Left hindlimb (tissue), 1 donor: ENCODE data around the gene S1PR4.
"Not testable (repeated sequence)": the region's sequence is repeated elsewhere in the genome, so short reads cannot be mapped to it uniquely, and the experiment has no call there.

ENCODE experiments used
- DNase-seq: peaks from one replicate; pipeline ENCODE4 v3.0.0-alpha.2; 2018

The S1PR4 gene

DNA sequence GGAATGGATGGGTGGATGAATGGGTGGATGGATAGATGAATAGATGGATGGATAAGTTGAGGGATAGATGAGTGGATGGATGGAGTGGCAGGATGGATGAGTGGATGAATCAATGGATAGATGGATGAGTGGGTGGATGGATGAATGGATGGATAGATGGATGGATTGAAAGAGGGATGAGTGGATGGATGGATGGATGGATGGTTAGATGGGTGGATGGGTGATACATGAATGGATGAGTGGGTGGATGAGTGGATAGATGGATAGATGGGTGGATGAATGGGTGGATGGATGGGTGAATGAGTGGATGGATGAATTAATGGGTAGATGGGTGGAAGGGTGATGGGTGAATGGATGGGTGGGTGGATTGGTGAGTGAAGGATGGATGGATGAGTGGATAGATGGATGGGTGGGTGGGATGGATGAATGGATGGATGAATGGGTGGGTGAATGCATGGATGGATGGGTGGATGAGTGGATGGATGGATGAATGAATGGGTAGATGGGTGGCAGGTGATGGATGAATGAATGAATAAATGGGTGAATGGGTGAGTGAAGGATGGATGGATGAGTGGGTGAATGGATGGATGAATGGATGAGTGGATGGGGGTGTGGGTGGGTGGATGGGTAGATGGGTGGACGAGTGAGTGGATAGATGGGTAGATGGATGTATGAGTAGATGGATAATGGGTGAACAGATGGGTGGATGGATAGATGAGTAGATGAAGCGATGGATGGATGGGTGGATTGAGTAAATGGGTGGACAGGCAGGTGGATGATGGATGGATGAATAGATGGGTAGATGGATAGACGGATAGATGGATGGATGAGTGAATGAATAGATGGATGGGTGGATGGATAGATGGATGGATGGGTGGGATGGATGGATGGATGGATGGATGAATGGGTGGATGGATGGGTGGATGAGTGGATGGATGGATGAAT is 25.0 kb upstream of the S1PR4 start:
- DNase-seq = no peak

DNA sequence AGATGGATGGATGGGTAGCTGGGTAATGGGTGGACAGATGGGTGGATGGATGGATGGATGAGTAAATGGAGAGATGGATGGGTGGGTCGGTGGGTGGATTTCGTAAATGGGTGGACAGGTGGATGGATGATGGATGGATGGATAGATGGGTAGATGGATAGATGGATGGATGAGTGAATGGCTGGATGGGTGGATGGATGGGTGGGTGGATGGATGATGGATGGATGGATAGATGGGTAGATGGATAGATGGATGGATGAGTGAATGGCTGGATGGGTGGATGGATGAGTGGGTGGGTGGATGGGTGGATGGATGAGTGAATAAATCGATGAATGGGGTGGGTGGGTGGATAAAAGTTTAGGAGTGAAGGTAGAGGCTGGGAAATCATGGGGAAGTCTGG is 24.1 kb upstream of the S1PR4 start:
- not testable (repeated sequence) for DNase-seq

DNA sequence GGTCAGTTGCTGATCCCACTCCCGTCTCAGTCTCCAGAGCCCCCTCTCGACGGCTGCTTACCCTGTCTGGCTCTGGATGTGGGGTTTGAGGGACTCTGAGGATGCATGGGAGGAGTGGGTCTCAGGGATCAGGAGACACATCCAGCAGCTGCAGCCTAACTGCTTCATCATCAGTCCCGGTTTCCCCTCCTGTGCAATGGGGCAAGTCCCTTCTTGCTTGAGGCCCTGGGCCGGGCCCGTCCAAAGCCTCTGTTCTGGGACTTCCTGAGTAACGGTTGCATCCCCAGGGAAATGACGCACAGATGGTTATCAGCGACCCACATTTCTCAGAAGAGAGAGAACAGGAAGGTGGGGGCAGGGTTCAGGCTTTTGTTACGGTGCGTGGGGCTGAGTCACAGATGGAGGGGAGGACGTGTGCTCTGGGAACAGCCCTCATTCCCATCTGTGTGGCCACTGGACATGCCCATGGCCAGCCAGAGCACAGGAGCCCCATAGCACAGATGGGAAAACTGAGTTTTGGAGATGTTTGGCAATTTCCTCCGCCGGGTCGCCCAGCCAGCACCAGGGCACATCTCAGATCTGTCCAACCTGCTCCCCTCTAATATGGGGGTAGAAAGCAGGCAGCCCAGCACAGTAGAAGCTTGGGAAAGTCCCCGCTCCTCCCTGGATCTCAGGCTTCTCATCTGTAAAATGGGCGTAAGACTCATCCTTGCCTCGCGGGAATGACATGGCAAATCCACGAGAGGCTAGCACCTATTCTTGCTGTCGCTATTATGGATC is 23.4 kb upstream of the S1PR4 start:
- DNase-seq = no peak

DNA sequence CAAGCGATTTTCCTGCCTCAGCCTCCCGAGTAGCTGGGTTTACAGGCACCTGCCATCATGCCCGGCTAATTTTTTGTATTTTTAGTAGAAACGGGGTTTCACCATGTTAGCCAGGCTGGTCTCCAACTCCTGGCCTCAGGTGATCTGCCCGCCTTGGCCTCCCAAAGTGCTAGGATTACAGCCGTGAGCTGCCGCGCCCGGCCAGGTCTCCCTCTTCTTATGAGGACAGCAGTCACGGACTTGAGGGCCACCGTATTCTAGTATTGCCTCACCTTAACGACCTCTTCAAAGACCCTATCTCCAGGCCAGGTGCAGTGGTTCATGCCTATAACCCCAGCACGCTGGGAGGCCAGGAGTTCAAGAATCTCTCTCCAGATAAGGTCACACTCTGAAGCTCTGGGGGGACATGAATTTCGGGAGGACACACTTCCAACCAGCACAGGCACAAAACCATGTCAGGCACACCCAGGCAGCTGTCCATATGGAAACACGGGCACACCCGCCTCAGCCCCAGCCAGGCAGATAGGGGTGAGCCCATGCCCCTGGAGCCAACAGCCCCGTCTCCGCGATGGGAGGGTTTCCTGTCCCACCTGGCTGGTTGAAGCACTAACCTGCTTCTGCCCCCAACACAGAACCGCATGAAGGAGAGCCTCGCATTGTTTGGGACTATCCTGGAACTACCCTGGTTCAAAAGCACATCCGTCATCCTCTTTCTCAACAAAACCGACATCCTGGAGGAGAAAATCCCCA is 21.3 kb upstream of the S1PR4 start:
- no peak for DNase-seq

DNA sequence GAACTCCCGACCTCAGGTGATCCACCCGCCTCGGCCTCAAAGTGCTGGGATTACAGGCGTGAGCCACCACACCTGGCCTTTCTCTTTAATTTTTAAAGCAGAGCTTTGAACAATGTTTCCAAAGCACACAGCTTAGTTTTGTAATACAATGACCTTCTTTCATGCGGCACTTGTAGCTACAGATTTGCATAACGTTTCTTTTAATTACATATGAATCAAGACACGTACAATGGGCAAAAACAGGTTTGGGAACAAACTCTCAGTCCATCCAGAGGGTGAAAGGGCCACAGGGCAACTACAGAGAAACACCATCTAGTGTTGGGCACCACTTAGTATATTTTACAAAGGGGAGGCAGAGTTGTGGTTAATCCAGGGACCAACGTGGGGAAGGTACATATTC is 19.0 kb upstream of the S1PR4 start:
- DNase-seq = no peak

DNA sequence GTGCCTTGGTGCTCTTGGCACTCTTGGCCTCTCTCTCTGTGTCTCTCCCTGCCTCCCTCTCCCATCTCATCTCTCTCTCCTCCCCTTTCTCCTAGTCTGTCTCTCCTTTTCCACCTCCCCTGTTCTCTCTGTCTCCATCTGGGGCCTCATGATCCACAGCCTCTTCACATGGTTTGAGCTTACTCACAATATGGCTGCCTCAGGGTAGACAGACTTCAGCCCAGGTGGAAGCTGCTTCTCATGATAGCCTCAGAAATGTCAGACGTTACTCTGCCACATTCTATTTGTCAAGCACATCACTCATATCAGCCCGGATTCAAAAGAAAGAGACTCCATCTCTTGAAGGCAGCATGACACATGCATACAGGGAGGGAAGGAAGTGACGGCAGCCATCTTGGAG is 18.4 kb upstream of the S1PR4 start:
- DNase-seq = no peak

DNA sequence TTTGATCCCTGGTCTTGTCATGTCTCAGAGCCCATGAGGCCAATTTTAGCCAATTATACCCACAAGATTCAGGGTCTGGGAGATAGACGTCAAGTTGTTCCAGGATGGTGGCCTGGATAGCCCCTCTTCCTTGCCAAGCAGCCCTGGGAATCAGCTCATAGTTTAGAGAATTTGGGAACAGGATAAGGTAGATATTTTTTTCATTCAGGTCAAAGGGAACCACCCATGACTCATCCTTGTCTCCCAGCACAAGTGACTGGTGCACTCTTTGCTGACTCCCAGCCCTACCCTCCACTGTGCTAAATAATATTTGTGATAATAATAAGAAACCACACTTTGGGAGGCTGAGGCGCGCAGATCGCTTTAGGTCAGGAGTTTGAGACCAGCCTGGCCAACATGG is 17.1 kb upstream of the S1PR4 start:
- no peak for DNase-seq

DNA sequence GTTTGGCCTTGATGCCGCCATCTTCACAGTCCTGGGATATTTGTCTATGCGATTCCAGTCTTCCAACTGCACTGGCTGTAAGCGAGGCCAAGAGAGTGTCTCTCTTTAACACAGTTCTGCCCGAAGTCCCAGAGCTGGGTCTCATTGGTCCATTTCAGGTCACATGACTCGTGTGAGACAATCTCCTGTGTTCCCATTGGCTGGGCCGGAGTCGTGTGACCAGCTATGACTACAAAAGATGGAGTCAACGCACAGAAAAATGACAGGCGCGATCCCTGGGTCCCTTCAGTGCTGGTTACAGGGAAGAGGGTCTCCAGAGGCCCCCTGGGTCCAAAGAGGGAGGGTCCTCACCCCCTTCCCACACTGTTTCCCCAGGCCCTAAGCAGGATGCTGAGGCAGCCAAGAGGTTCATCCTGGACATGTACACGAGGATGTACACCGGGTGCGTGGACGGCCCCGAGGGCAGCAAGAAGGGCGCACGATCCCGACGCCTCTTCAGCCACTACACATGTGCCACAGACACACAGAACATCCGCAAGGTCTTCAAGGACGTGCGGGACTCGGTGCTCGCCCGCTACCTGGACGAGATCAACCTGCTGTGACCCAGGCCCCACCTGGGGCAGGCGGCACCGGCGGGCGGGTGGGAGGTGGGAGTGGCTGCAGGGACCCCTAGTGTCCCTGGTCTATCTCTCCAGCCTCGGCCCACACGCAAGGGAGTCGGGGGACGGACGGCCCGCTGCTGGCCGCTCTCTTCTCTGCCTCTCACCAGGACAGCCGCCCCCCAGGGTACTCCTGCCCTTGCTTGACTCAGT is 15.9 kb upstream of the S1PR4 start:
- DNase-seq = no peak

DNA sequence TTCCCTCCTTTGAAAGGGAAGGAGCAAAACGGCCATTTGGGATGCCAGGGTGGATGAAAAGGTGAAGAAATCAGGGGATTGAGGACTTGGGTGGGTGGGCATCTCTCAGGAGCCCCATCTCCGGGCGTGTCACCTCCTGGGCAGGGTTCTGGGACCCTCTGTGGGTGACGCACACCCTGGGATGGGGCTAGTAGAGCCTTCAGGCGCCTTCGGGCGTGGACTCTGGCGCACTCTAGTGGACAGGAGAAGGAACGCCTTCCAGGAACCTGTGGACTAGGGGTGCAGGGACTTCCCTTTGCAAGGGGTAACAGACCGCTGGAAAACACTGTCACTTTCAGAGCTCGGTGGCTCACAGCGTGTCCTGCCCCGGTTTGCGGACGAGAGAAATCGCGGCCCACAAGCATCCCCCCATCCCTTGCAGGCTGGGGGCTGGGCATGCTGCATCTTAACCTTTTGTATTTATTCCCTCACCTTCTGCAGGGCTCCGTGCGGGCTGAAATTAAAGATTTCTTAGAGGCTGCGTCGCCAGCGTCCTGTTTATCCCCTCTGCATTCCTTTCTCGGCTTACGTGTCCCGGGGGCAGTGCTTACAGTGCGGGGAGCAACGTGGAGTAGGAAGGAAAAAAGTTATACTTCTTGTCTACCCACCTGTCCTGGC is 15.2 kb upstream of the S1PR4 start:
- no peak for DNase-seq

DNA sequence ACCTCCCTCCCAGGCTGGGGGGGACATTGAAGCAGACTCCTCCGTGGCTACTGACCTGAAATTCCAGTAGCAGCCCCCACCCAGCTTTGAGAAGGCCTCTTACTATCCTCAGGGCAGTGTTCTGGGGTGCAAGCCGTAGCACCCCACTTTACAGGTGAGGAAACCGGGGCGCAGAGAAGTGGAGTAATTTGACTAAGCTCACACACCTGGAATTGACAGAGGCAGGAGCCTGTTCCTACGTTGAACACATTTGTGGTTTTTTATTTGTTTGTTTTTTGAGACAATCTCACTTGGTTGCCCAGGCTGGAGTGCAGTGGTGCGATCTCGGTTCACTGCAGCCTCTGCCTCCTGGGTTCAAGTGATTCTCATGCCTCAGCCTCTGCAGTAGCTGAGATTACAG is 14.6 kb upstream of the S1PR4 start:
- DNase-seq = no peak

DNA sequence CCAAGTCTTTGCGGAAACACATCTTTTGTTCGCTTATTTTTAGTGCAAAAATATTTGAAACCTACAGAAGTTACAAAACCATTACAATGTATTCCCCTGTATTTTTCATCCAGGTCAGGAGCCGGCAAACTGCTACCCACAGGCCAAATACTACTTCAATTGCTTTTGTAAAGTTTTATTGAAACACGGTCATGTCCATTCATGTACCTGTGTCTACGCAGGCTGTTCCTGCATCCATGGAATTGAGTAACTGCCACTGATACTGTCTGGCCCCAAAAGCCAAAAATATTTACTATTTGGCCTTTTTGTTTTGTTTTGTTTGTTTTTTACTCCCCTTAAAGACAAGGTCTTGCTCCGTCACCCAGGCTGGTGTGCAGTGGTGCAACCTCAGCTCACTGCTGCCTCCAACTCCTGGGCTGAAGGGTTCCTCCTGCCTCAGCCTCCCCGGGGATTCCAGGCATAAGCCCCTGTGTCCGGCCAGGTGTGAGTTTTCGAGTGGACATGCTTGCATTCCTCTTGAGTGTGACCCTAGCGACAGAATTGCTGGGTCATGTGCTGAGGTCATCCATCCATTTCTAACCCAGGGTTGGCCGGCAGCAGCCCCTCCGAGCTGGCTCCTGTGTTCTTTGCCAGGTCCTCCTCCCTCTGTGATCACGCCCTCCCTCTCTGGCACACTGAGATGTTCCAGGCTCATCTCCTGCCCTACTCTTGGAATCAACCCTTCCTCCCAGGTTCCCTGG is 10.9 kb upstream of the S1PR4 start:
- no peak for DNase-seq

DNA sequence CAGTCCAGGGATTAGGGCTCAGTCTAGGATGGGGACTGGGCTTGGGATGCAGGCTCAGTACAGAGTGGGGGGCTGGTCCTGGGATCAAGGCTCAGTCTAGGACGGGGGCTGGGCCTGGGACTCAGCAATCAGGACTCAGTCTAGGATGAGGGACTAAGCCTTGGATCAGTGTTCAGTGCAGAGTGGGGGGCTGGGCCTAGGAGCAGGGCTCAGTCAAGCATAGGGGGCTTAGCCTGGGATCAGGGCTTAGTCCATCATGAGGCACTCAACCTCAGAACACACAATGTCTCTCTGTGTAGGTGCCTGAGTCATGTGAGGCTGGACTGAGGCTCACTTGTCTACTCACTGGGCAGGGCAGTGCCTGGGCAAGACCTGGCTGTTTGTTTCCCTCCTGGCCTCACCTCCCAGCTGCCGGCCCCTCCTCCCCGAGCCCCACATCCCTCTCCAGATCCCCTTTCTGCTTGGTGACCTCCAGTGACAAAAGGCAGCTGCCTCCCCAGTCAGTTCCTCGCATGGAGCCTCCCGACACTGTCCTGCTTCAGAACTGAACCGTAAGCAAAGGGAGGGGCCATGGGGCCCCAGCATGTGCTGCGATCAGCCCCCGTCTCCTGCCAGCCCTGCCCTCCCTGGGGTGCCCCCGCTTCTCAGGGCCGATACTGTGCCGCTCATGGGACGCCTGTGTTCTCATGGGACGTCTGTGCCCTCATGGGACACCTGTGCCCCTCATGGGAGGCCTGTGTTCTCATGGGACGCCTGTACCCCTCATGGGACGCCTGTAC is 6.5 kb upstream of the S1PR4 start:
- no peak for DNase-seq

DNA sequence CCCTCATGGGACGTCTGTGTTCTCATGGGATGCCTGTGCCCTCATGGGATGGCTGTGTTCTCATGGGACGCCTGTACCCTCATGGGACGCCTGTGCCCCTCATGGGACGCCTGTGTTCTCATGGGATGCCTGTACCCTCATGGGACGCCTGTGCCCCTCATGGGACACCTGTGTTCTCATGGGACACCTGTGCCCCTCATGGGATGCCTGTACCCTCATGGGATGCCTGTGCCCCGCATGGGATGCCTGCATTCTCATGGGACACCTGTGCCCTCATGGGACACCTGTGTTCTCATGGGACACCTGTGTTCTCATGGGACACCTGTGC is 5.9 kb upstream of the S1PR4 start:
- DNase-seq = not testable (repeated sequence)

DNA sequence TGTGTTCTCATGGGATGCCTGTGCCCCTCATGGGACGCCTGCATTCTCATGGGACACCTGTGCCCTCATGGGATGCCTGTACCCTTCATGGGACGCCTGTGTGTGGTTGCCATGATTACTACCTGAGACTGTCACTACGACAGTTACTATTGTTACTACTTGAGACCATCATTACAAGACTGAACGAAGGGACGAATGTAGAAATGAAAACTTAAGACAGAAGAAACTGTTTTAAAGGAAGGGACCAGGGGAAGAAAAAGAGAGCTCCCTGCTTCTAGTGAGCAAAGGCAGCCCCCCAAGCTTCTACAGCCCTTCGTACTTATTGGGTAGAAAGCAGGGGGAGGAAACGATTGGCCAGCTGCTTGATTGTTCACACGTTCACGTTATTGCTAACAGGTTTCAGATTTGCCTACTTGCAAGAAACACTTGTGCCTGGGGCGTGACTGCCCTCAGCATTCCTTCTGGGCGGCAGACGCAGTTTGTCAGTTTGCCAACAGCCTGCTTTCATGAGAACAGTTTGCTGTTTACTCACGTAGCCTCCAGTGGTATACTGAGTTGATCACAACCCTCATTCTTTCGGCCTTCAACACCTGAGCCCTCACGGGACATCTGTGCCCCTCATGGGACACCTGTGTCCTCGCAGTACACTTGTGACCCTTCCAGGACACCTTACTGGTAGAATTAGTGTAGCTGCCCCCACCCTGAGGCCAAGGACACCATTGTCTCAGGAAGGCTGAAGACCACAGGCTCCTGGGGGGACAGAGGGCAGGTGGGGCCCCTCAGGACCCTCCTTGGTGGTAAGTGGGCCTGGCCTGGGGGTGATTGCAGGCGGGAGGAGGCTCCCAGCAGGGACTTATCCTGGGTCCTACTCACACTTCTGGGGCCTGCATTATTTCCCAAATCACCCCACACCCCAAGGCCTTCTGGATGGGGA is 2.5 kb upstream of the S1PR4 start:
- DNase-seq = no peak

DNA sequence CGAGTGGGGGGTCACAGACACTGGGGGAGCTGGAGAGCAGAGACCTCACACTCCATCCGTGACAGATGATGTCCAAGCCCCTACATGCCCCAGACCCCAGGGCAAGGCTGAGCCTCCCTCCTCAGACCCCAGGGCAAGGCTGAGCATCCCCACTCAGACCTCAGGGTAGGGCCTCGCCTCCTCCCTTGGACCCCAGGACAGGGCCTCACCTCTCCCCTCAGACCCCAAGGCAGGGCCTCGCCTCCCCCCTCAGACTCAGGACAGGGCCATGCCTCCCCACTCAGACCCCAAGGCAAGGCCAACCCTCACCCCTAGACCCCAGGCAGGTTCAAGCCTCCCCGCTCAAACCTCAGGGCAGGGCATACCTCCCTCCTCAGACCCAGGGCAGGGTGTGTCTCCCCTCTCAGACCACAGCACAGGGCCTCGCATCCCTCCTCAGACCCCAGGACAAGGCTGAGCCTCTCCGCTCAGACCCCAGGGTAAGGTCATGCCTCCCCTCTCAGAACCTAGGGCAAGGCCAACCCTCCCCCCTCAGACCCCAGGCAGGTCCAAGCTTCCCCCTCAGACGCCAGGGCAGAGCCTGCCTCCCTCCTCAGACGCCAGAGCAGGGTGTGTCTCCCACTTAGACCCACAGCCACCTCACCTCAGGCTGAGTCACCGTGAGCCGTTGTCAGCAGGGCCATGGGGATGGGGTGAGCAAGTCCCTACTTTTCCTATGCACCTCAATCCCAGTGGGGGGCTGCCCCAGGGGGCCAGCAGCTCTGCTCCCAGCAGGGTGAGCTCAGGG is 1.7 kb upstream of the S1PR4 start:
- DNase-seq = no peak

DNA sequence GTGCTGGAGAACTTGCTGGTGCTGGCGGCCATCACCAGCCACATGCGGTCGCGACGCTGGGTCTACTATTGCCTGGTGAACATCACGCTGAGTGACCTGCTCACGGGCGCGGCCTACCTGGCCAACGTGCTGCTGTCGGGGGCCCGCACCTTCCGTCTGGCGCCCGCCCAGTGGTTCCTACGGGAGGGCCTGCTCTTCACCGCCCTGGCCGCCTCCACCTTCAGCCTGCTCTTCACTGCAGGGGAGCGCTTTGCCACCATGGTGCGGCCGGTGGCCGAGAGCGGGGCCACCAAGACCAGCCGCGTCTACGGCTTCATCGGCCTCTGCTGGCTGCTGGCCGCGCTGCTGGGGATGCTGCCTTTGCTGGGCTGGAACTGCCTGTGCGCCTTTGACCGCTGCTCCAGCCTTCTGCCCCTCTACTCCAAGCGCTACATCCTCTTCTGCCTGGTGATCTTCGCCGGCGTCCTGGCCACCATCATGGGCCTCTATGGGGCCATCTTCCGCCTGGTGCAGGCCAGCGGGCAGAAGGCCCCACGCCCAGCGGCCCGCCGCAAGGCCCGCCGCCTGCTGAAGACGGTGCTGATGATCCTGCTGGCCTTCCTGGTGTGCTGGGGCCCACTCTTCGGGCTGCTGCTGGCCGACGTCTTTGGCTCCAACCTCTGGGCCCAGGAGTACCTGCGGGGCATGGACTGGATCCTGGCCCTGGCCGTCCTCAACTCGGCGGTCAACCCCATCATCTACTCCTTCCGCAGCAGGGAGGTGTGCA is 587 bp downstream of the S1PR4 start:
- no peak for DNase-seq

DNA sequence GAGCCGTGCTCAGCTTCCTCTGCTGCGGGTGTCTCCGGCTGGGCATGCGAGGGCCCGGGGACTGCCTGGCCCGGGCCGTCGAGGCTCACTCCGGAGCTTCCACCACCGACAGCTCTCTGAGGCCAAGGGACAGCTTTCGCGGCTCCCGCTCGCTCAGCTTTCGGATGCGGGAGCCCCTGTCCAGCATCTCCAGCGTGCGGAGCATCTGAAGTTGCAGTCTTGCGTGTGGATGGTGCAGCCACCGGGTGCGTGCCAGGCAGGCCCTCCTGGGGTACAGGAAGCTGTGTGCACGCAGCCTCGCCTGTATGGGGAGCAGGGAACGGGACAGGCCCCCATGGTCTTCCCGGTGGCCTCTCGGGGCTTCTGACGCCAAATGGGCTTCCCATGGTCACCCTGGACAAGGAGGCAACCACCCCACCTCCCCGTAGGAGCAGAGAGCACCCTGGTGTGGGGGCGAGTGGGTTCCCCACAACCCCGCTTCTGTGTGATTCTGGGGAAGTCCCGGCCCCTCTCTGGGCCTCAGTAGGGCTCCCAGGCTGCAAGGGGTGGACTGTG is 1.2 kb downstream of the S1PR4 start:
- no peak for DNase-seq
